HG02885 (cell line): ENCODE measurements around the gene ZNF567.
"Not testable (repeated sequence)": the region's sequence is repeated elsewhere in the genome, so short reads cannot be mapped to it uniquely, and the experiment has no call there.

Experiments
- ATAC-seq: cut with Tn5 transposase; IDR thresholded peaks from one replicate; pipeline ENCODE4 v1.9.1; 2021; ENCODE audit warnings: mild to moderate bottlenecking; ENCODE audit not compliant: unreplicated experiment, poor library complexity

Gene ZNF567

GRCh38 chr19:36687214-36688056 lies at the start of gene ZNF567:
Gene ZNF567, plus strand, starts transcription at chr19:36687612. Its CDS starts 7,256 bp downstream, at chr19:36694868.
- ATAC-seq = peak; percentile 94

GRCh38 chr19:36638862-36639510 lies 48.4 kb upstream of the ZNF567 start:
- no peak for ATAC-seq

- no peak for ATAC-seq
These were observed 40.7 kb upstream of the ZNF567 start for GRCh38 chr19:36646746-36647145.

GRCh38 chr19:36652958-36653357 lies 34.5 kb upstream of the ZNF567 start:
- ATAC-seq = no peak

- no peak for ATAC-seq
These were observed 21.6 kb upstream of the ZNF567 start for GRCh38 chr19:36665832-36666231.

- no peak for ATAC-seq
These were observed 18.8 kb upstream of the ZNF567 start for GRCh38 chr19:36668646-36669045.

GRCh38 chr19:36672368-36672767 lies 15.0 kb upstream of the ZNF567 start:
- no peak for ATAC-seq

- ATAC-seq = no peak
These were observed 13.2 kb upstream of the ZNF567 start for GRCh38 chr19:36674201-36674600.

GRCh38 chr19:36679455-36679854 lies 8.0 kb upstream of the ZNF567 start:
- no peak for ATAC-seq

GRCh38 chr19:36685835-36686234 lies 1.6 kb upstream of the ZNF567 start:
- no peak for ATAC-seq

- no peak for ATAC-seq
These were observed 823 bp upstream of the ZNF567 start for GRCh38 chr19:36686365-36687213.

GRCh38 chr19:36688058-36688457 lies 646 bp downstream of the ZNF567 start:
- no peak for ATAC-seq

GRCh38 chr19:36707134-36707533 lies 19.7 kb downstream of the ZNF567 start:
- ATAC-seq = no peak

- ATAC-seq = no peak
These were observed 22.0 kb downstream of the ZNF567 start for GRCh38 chr19:36709423-36709822.

- ATAC-seq = no peak
These were observed 32.5 kb downstream of the ZNF567 start for GRCh38 chr19:36719687-36720556.

GRCh38 chr19:36736166-36736565 lies 48.8 kb downstream of the ZNF567 start:
- not testable (repeated sequence) for ATAC-seq

GRCh38 chr19:36745870-36746269 lies 58.5 kb downstream of the ZNF567 start:
- no peak for ATAC-seq

- no peak for ATAC-seq
These were observed 60.3 kb downstream of the ZNF567 start for GRCh38 chr19:36747750-36748149.

- ATAC-seq = no peak
These were observed 61.2 kb downstream of the ZNF567 start for GRCh38 chr19:36748431-36749275.
